Activated CD4-positive, alpha-beta T cell treated with anti-CD3 and anti-CD28 coated beads, Interleukin-2, Interleukin-6, amounts not matched to agents 100 ng/mL and 50 ng/mL, durations not matched to agents 16 hours and 8 hours (primary cell): ENCODE measurements around the gene RHBDL3.
A peak's percentile ranks its signal among the peaks of the same experiment; 100 is the strongest.
"Not testable (repeated sequence)": the region's sequence is repeated elsewhere in the genome, so short reads cannot be mapped to it uniquely, and the experiment has no call there.

Experiments
- DNase-seq: peaks from one replicate; pipeline ENCODE4 v3.0.0-alpha.2; 2020

RHBDL3 gene

GRCh38 chr17:32292094-32292493 lies 26.5 kb downstream of the RHBDL3 start:
- no peak for DNase-seq

GRCh38 chr17:32297424-32297823 lies 31.8 kb downstream of the RHBDL3 start:
- no peak for DNase-seq

GRCh38 chr17:32297860-32298259 lies 32.2 kb downstream of the RHBDL3 start:
- DNase-seq: no peak

- no peak for DNase-seq
Observed at GRCh38 chr17:32298298-32298697, 32.7 kb downstream of the RHBDL3 start.

GRCh38 chr17:32298721-32299579 lies 33.3 kb downstream of the RHBDL3 start:
- DNase-seq: no peak

- no peak for DNase-seq
Observed at GRCh38 chr17:32299580-32300164, 34.0 kb downstream of the RHBDL3 start.

GRCh38 chr17:32302037-32302436 lies 36.4 kb downstream of the RHBDL3 start:
- DNase-seq: no peak

GRCh38 chr17:32302860-32303649 lies 37.4 kb downstream of the RHBDL3 start:
- no peak for DNase-seq

- no peak for DNase-seq
Observed at GRCh38 chr17:32303781-32304288, 38.2 kb downstream of the RHBDL3 start.

- DNase-seq: no peak
Observed at GRCh38 chr17:32305049-32305448, 39.4 kb downstream of the RHBDL3 start.

- DNase-seq: no peak
Observed at GRCh38 chr17:32307658-32308057, 42.0 kb downstream of the RHBDL3 start.

- DNase-seq: no peak
Observed at GRCh38 chr17:32311028-32311536, 45.5 kb downstream of the RHBDL3 start.

GRCh38 chr17:32314636-32315035 lies 49.0 kb downstream of the RHBDL3 start:
- no peak for DNase-seq

GRCh38 chr17:32315171-32315570 lies 49.5 kb downstream of the RHBDL3 start:
- no peak for DNase-seq

- not testable (repeated sequence) for DNase-seq
Observed at GRCh38 chr17:32316653-32317052, 51.0 kb downstream of the RHBDL3 start.

GRCh38 chr17:32317353-32317752 lies 51.7 kb downstream of the RHBDL3 start:
- no peak for DNase-seq

GRCh38 chr17:32318071-32318470 lies 52.4 kb downstream of the RHBDL3 start:
- no peak for DNase-seq

GRCh38 chr17:32319548-32319905 lies 53.9 kb downstream of the RHBDL3 start:
- peak; percentile 90 for DNase-seq

GRCh38 chr17:32320080-32320479 lies 54.4 kb downstream of the RHBDL3 start:
- not testable (repeated sequence) for DNase-seq

GRCh38 chr17:32320847-32321246 lies 55.2 kb downstream of the RHBDL3 start:
- DNase-seq: no peak

GRCh38 chr17:32323046-32323445 lies 57.4 kb downstream of the RHBDL3 start:
- DNase-seq: no peak

GRCh38 chr17:32323811-32324491 lies 58.3 kb downstream of the RHBDL3 start:
- peak; percentile 68 for DNase-seq

GRCh38 chr17:32327911-32328310 lies 62.3 kb downstream of the RHBDL3 start:
- no peak for DNase-seq
